Measurements from ENCODE around the gene KRT39.

The KRT39 gene

GRCh38 chr17:40916366-40916765 is 50.4 kb downstream of the KRT39 start:
- TF ChIP-seq CTCF (IDR thresholded peaks at IDR 0.05; ENCODE audit: borderline replicate concordance, insufficient read depth, low read depth, low read length) = no peak

GRCh38 chr17:40915721-40916256 is 51.0 kb downstream of the KRT39 start:
- TF ChIP-seq CTCF (IDR thresholded peaks at IDR 0.05; ENCODE audit: borderline replicate concordance, insufficient read depth, low read depth, low read length) = no peak
- no peak overlapping the region for H3K4me3 ChIP-seq (ENCODE audit: low read depth, low read length)

More at GRCh38 chr17:40916366-40916765, 50.4 kb downstream of the KRT39 start:
- H3K4me3 ChIP-seq (ENCODE audit: low read depth, low read length) = no peak overlapping the region

GRCh38 chr17:40915199-40915661 is 51.5 kb downstream of the KRT39 start:
- no peak for TF ChIP-seq CTCF (IDR thresholded peaks at IDR 0.05; ENCODE audit: borderline replicate concordance, insufficient read depth, low read depth, low read length)
- no peak overlapping the region for H3K4me3 ChIP-seq (ENCODE audit: low read depth, low read length)

- no peak overlapping the region for H3K4me3 ChIP-seq (ENCODE audit: low read depth, low read length)
- TF ChIP-seq CTCF (IDR thresholded peaks at IDR 0.05; ENCODE audit: borderline replicate concordance, insufficient read depth, low read depth, low read length) = no peak
These were observed 52.5 kb downstream of the KRT39 start for GRCh38 chr17:40914075-40914855.

- no peak overlapping the region for H3K4me3 ChIP-seq (ENCODE audit: low read depth, low read length)
- no peak for TF ChIP-seq CTCF (IDR thresholded peaks at IDR 0.05; ENCODE audit: borderline replicate concordance, insufficient read depth, low read depth, low read length)
These were observed 54.1 kb downstream of the KRT39 start for GRCh38 chr17:40912486-40913210.

- H3K4me3 ChIP-seq (ENCODE audit: low read depth, low read length) = no peak overlapping the region
- no peak for TF ChIP-seq CTCF (IDR thresholded peaks at IDR 0.05; ENCODE audit: borderline replicate concordance, insufficient read depth, low read depth, low read length)
These were observed 56.3 kb downstream of the KRT39 start for GRCh38 chr17:40910441-40910841.
